MM.1S (cell line): ENCODE results near the gene UTP20.

Experiments used
- EZH2 ChIP-seq: fragments of 300-600 bp; sonication (generic); optimal IDR thresholded peaks from 2 replicates; pipeline ENCODE3; 2017; ENCODE audit warnings: low read depth, mild to moderate bottlenecking, antibody characterized with exemption, low read length, mixed read lengths
- EZH2phosphoT487 ChIP-seq: fragments of 300-600 bp; sonication (generic); IDR thresholded peaks from 2 replicates; pipeline ENCODE4 v1.6.1; 2018; ENCODE audit warnings: antibody characterized with exemption, low read length
- TF ChIP-seq, protein P1 (sequence below): fragments of 300-600 bp; sonication (generic); IDR thresholded peaks from 2 replicates; pipeline ENCODE4 v1.5.1; 2016; ENCODE audit warnings: antibody characterized with exemption, low read length, mixed read lengths

GRCh38 chr12:101368016-101368415 is 88.1 kb downstream of the UTP20 start:
- TF ChIP-seq, protein P1, sequence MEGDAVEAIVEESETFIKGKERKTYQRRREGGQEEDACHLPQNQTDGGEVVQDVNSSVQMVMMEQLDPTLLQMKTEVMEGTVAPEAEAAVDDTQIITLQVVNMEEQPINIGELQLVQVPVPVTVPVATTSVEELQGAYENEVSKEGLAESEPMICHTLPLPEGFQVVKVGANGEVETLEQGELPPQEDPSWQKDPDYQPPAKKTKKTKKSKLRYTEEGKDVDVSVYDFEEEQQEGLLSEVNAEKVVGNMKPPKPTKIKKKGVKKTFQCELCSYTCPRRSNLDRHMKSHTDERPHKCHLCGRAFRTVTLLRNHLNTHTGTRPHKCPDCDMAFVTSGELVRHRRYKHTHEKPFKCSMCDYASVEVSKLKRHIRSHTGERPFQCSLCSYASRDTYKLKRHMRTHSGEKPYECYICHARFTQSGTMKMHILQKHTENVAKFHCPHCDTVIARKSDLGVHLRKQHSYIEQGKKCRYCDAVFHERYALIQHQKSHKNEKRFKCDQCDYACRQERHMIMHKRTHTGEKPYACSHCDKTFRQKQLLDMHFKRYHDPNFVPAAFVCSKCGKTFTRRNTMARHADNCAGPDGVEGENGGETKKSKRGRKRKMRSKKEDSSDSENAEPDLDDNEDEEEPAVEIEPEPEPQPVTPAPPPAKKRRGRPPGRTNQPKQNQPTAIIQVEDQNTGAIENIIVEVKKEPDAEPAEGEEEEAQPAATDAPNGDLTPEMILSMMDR = no peak
- TF ChIP-seq EZH2phosphoT487 (no peak), EZH2 (no peak)
